HS-27A (cell line): ENCODE results near the gene HEPHL1.
"Not testable (repeated sequence)": the region's sequence is repeated elsewhere in the genome, so short reads cannot be mapped to it uniquely, and the experiment has no call there.

Experiments used
- DNase-seq: peaks from one replicate; pipeline ENCODE4 v3.0.0-alpha.2; 2012; ENCODE audit warnings: low read depth, missing footprints

Gene HEPHL1

GRCh38 chr11:94020777-94021481 is at the start of gene HEPHL1:
HEPHL1 (plus strand) TSS chr11:94021354; CDS start chr11:94021369, 15 bp downstream.
- DNase-seq = no peak

- no peak for DNase-seq
Measured at GRCh38 chr11:93972790-93973189, 48.4 kb upstream of the HEPHL1 start.

- DNase-seq = not testable (repeated sequence)
Measured at GRCh38 chr11:93973322-93974051, 47.7 kb upstream of the HEPHL1 start.

- no peak for DNase-seq
Measured at GRCh38 chr11:93974759-93975158, 46.4 kb upstream of the HEPHL1 start.

GRCh38 chr11:93976577-93977254 is 44.4 kb upstream of the HEPHL1 start:
- DNase-seq = not testable (repeated sequence)

GRCh38 chr11:93983542-93984195 is 37.5 kb upstream of the HEPHL1 start:
- no peak for DNase-seq

GRCh38 chr11:93984196-93984567 is 37.0 kb upstream of the HEPHL1 start:
- no peak for DNase-seq

GRCh38 chr11:93984936-93985335 is 36.2 kb upstream of the HEPHL1 start:
- DNase-seq = no peak

GRCh38 chr11:93986716-93987115 is 34.4 kb upstream of the HEPHL1 start:
- no peak for DNase-seq

GRCh38 chr11:93988455-93988854 is 32.7 kb upstream of the HEPHL1 start:
- DNase-seq = no peak

GRCh38 chr11:93988912-93989311 is 32.2 kb upstream of the HEPHL1 start:
- DNase-seq = no peak

GRCh38 chr11:93993747-93994146 is 27.4 kb upstream of the HEPHL1 start:
- no peak for DNase-seq

- no peak for DNase-seq
Measured at GRCh38 chr11:93997741-93998140, 23.4 kb upstream of the HEPHL1 start.

GRCh38 chr11:94000659-94001058 is 20.5 kb upstream of the HEPHL1 start:
- DNase-seq = no peak

- no peak for DNase-seq
Measured at GRCh38 chr11:94002226-94002625, 18.9 kb upstream of the HEPHL1 start.

GRCh38 chr11:94007426-94007825 is 13.7 kb upstream of the HEPHL1 start:
- no peak for DNase-seq

GRCh38 chr11:94007906-94008305 is 13.2 kb upstream of the HEPHL1 start:
- no peak for DNase-seq

GRCh38 chr11:94010136-94010535 is 11.0 kb upstream of the HEPHL1 start:
- DNase-seq = no peak

- DNase-seq = no peak
Measured at GRCh38 chr11:94011478-94011877, 9.7 kb upstream of the HEPHL1 start.

GRCh38 chr11:94017446-94017845 is 3.7 kb upstream of the HEPHL1 start:
- DNase-seq = no peak

- no peak for DNase-seq
Measured at GRCh38 chr11:94018721-94019120, 2.4 kb upstream of the HEPHL1 start.

- no peak for DNase-seq
Measured at GRCh38 chr11:94023856-94024255, 2.7 kb downstream of the HEPHL1 start.

GRCh38 chr11:94024547-94024946 is 3.4 kb downstream of the HEPHL1 start:
- DNase-seq = no peak
